GM18526 (cell line): Measurements from ENCODE around the gene PPP1R9A.

ENCODE experiments used
- POLR2A ChIP-seq: IDR thresholded peaks from 3 replicates; pipeline ENCODE4 v1.6.1; 2011; ENCODE audit not compliant: insufficient read length; ENCODE audit errors: extremely low read depth

PPP1R9A gene

DNA sequence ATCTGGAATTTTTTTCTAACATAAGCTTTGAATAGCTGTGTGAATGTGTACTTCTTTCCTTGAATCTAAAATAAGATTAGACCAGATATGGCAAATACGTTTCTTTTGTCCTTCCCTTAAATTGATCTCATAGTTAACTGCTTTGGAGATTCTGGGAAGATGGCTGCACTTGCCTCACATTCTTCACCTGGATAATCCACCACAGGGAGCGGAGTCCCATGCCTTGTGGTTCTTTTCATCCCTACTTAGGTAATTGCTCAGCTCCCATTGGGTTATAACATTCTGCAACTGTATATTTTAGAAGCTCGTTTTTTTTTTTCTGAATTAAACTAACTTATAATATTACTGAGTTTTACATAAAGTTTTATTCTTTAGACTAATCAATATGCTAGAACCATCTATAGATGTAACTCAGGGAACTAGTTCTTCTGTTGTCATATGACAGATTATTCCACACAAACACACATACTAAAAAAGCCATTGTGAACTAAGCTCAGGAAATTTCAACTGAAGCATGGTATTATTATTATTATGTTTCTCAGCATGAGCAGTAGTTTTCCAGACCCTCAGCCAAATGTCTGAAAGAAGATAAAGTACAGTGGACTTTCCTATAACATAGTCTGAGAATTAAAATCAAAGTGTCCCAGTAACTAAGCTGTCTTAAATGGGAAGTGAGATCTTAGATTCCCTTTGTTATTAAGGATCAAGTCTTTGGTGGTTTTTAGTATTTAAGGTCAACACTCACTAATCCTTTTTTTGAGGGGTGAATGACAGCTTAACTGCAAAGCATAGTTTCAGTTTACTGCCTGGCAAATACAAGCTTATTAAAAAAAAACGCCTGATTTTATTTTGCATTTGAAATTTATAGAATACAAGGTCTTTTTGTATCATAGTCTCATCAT, 182.3 kb downstream of the PPP1R9A start:
- no peak for TF ChIP-seq POLR2A

DNA sequence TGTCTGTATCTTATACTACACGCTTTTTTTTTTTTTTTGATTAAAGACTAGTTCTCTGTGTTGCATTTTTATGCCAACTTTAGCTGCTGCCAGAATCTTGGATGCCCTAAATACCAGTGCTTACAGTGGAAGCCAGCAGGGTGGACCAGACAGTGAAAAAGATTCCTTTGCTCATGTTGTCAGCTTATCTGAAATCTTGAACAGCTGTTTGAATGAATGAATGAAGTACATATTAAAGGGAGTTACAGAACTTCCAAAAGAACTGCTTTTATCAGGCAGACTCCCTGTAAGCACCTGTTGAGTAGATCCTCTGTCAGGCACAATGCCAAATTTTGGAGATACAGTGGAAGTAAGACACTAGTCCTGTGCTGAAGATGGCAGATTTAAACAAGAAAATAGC, 184.9 kb downstream of the PPP1R9A start:
- no peak for TF ChIP-seq POLR2A

DNA sequence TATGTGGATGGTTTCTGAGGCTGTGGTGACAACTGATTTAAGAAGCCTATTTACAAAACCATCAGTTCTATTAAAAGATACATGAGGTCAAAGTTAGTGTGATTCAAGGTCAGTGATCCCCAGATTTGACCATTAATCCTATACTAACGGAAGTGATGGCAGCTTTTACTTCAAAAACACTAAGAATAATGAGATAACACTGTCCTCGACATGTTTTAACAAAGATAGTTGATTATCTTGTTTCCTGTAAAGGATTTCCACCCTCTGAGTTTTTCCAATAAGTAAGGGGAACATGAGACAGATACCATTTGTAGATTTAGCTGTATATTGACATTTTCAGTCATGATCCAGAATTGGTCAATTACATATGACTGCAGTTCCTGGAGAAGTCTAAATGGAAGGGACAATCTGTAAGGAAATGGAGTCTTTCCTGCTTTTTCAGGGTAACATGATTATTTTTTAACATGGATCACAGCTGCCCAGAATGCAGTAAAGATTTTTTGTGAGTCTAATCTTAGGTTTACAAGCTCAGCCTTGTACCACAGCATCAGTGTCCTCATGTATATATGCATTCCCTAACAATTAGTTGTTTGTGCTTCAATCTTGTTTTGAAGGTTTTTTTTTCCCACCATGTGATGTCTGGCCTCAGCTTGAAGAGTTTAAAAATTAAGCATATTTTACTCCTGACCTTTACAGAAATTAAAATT, 188.0 kb downstream of the PPP1R9A start:
- TF ChIP-seq POLR2A = no peak

DNA sequence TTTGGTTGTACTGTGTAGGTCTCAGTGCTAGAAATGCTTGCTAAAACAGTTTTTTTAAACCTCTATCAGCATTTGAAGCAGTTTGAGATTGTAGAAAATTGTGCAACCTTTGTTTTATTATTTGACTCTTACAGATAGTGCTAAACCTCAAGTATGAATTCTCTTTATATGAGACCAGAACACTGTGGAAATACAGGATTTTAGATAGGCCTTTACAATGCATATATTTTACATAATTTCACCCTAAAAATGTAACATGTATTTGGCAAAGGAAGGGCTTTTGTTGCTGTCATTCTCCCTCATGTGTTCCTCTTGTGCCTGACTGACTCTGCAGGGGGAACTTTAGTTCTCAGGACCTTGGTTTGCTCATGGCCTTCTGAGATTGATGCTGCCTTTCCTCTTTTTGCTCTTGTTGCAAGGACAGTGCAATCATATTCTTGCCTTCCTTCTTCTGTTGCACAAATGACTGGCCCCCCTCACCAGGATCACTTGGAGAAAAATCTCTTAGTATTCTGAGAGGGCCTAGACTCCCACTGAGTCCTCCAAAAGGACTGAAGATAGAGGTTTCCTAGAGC, 188.7 kb downstream of the PPP1R9A start:
- TF ChIP-seq POLR2A = no peak

DNA sequence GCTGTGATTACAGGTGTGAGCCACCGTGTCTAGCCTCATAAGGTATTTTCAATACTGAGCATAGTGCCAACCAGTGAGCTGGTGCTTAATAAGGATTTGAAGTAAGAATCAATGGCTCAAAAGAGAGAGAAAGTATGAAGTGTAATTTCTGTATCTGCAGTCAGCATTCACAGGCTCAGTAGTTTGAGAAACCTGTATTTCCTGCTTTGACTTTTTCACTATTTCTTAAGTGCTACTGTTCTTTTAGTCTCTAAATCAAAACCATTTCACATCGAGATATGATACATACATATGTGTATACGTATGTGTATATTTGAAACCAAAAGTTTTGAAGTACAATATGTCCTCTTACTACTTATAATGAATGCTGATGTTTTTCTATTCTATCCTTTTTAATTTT, 189.9 kb downstream of the PPP1R9A start:
- TF ChIP-seq POLR2A = no peak

DNA sequence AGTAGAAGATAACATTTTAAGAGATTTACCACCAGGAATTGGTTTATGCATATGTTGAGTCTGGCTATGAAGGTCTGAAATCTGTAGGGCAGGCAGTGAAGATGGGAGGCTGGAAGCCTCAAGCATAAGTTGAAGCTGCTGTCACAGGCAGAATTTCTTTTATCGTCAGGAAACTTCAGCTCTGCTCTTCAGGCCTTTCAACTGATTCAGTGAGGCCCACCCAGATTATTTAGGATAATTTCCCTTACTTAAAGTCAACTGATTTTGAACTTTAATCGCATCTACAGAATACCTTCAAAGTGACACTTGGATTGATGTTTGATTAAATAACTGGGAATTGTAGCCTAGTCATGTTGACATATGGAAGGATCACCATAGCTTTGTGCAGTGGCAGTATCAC, 190.5 kb downstream of the PPP1R9A start:
- no peak for TF ChIP-seq POLR2A

DNA sequence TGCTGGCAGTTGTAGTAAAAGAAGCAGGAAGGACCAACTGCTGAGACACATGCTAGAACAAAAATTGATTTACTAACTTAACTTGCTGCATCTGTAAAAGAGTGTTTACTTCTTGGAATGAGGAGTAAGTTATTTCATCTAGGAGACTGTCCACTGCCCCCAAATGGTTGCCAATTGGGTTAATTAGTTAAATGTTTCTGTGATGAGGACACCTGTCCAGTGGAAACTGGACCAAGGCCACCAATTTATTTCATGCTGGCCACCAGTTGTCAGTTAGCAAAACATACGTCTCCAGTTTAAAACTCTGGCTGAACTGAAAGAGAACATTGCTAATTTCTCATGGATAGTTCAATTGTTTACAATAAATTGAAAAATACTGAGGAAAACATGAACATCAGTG, 191.7 kb downstream of the PPP1R9A start:
- no peak for TF ChIP-seq POLR2A

DNA sequence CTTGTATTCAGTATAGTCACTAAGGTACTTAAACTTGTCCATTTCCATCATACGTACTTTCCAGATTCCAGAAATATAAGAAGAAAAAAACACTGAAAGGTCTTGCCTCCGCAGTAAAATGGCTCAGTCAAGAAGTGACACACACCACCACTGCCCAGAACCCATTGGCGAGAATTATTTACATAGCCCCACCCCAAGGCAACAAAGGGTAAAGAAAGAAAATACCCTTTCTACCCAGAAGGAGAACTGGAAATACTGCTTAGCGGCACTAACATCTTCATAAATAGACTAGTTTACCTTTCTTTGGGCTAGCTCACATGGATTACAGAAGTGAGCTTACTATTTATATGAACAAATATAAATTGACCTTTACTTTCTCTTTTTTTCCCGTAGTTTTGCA, 194.0 kb downstream of the PPP1R9A start:
- no peak for TF ChIP-seq POLR2A

DNA sequence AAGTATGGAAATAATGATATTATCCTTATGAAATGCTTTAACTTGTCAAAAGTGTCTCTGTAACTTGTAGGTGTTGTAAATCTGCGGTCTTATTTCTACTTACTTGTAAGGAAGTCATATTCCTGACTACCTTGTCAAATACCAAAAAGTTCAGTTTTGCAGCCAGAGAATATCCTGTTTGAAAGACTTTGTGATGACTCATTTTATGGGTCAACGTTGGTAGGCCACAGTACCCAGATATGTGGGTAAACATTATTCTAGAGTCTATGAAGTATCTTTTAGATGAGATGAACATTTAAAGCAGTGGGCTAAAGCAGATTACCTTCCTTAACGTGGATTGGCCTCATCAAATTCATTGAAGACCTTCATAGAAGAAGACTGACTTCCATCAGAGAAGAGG, 195.3 kb downstream of the PPP1R9A start:
- no peak for TF ChIP-seq POLR2A

DNA sequence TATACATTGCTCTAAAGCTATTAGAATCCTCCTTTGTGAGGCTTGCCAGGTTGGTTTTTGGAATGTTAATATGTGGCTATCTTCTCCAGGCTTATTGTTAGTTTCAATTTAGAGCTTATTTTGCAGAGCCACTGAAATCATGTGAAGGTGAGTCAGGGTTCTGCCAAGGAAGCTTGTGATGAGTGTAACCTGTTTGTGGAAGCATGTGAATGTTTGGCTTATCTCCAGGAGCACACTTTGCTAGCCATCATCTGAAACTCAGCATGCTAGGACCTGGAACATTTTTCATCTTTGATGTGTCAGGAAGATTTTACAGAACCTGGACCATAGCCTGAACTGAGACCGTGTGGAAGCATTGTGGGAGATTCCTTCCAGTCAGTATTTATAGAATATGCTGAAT, 197.3 kb downstream of the PPP1R9A start:
- no peak for TF ChIP-seq POLR2A

DNA sequence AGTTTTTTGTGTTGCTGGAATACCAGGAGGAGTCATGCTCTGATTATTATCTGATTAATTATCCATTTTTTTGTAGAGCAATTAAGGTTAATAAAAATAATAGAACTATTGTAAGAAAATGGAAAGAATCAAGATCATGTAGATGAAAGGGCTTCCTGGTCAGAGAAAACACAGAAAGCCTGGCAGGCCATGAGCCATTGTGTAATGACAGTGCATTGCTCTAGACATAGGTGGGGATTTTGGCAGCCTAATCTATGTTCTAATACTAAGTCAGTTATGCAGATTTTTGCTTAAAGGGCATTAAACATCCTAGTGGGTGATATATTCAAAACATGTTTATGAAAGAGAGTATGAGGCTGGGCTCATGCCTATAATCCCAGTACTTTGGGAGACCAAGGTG, 198.2 kb downstream of the PPP1R9A start:
- no peak for TF ChIP-seq POLR2A

DNA sequence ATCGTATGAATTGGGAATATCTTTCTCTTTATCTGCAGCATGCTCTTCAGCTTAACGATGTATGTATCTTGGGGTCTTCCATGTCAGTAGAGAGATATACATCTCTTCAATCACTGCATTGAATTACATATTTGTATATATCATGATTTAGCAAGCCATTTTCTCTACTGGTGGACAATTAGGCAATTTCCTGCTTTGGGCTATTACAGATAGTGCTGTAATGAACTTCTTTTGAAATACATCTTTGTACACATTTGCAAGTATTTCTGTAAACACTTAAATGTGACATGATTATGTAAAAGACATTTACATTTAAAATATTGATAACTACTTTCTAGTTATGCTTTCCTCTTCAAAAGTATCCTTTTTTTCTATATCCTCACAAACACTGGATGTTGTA, 199.0 kb downstream of the PPP1R9A start:
- no peak for TF ChIP-seq POLR2A

DNA sequence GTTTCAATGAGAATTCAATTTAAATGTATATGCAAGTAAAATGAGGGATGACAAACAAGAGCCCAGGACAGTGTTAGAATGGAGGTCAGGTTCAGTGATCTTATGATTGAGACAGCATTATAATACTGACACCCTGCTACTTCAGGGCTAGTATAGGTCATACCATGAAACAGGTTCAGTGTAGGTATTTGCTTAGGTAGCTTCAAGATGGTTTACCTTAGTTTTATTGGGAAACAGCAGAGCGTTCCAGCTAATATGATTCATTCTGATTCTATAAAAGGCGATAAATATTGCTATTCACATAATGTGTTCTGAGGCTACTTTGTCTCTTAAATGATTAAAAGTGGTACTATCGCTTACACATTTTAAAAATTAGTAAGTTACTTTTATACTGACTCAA, 203.3 kb downstream of the PPP1R9A start:
- TF ChIP-seq POLR2A = no peak

DNA sequence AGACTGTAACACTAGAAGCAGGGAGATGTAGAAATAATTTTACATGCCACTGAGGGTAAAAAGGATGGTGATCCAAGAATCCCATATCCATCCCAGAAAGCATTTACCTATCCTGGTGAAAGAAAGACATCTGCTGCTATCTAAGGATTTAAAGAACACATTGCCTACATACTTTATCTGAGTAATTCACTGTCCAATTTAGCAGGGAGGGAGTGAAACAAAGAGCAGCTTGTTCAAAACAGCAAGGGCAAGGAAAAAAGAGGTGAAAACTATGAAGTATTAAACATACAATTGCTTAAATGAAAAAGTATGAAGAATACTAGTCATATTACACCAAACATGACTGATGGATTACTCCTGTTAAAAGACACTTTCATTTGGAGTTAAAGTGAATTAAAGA, 206.2 kb downstream of the PPP1R9A start:
- no peak for TF ChIP-seq POLR2A

DNA sequence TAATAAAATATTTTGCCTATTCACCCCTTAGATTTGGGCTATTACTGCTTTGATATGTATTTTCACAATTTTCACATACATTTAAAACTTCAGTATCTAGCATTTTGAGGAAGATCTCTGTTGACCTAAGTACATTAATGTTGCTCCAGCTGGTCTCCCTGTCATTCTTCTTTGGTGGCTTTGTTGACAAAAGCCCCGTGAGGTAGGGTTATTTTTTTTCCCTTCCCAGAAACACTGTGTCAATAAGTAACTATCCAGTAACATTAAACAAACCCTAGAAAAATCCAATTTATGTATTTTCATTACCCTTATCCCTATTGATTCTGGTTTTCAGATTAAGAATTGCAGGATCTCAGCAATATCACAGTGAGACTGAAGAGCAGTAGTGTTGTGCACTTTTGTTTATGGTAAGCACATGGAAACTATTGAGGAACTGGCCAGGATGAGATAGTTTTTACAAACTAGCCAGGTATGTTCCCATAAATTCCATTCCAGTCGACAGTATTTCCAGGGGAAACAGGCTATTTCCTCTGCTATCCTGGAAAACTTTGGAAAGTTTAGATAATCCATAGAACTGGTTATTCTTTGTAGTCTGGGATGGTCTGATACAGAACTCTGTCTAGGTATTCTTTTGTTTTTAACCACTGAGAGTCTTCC, 218.8 kb downstream of the PPP1R9A start:
- no peak for TF ChIP-seq POLR2A

DNA sequence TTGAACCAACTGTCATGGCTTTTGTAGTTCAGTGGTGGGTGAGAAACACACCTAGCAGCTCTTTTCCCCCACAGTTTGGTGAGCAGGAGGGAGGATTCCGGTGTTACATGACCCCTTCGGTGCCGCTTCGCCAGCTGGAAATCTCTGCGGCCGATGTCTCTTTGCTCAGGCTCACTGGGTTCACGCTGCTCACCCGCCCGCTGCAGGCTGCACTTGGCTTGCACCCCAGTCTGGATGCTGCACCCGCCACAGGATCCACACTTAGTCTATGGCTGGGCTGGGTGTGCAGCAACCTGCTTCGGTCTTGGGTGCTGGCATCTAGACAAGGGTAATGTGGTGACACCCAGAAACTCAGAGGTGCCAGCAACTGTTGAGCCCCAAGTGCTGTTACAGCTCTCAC, 225.1 kb downstream of the PPP1R9A start:
- no peak for TF ChIP-seq POLR2A
